Dendritic cell treated with granulocyte-macrophage colony-stimulating factor and Interleukin-4, amounts not matched to agents 40 ng/mL and 50 ng/mL, for 4 days (primary cell): ENCODE data around the gene ZNF423.

Experiments used
- H3K27ac Mint-ChIP-seq: one replicate; pipeline ENCODE4 v1.8.0; 2022; ENCODE audit warnings: mild to moderate bottlenecking, mixed read lengths
- H3K27me3 Mint-ChIP-seq: one replicate; pipeline ENCODE4 v1.8.0; 2022; ENCODE audit warnings: mild to moderate bottlenecking, mixed read lengths
- H3K36me3 Mint-ChIP-seq: one replicate; pipeline ENCODE4 v1.8.0; 2022; ENCODE audit warnings: low read depth, mixed read lengths
- H3K4me1 Mint-ChIP-seq: one replicate; pipeline ENCODE4 v1.8.0; 2022; ENCODE audit warnings: low read depth, mixed read lengths
- H3K4me3 Mint-ChIP-seq: one replicate; pipeline ENCODE4 v1.8.0; 2022; ENCODE audit warnings: mild to moderate bottlenecking, moderate library complexity, mixed read lengths
- H3K9me3 Mint-ChIP-seq: one replicate; pipeline ENCODE4 v1.8.0; 2022; ENCODE audit warnings: mixed read lengths
- intact Hi-C: fragments of 100-400 bp; cut with micrococcal nuclease; formaldehyde crosslinking; loops from one replicate; pipeline ENCODE4 v1.15.0; 2022

The ZNF423 gene

GRCh38 chr16:49628148-49628547 is 227.8 kb downstream of the ZNF423 start:
- peaks cover 1% of the 10 kb centered on the region for H3K27me3 Mint-ChIP-seq
- H3K4me1 Mint-ChIP-seq, result no peaks in the 10 kb centered on the region
- no peaks in the 10 kb centered on the region for H3K36me3 Mint-ChIP-seq
- H3K4me3 Mint-ChIP-seq, result no peak overlapping the region
- no peaks in the 10 kb centered on the region for H3K9me3 Mint-ChIP-seq
- intact Hi-C loops, result no loop called here
- H3K27ac Mint-ChIP-seq, result no peak overlapping the region

DNA sequence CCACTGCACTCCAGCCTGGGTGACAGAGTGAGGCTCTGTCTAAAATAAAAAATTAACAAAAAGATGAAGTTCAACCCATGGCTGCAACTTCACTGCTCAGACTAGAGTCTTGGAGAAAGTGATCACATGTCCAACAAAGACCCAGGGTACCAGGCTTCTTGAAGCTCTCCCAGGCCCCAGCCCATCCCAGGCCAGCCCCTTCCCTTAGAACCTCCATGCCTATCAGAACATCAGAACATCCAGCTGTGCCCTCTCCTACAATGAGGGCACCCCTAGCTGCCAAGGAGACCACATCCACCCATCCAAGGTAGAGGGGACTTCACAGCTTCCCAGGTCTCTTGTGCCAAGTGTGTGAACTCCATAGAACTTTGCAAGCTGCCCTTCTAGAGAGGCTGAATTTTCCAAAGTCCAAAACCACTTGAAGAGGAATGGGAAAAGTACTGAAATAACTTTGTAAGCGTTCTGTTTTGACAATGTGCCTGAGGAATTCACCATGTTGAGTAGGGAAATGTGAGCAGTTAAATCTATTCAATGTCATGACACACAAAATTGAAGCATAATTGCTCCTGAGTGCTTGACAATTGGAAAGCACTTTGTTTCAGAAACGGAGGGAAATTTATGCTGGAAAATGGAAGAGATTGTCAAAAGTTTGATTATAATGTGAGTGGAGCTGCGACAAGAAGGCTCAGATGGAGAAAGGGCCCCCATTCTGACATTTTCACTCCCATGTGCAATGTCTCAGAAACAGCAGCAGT is 230.4 kb downstream of the ZNF423 start:
- Mint-ChIP-seq H3K9me3 (no peaks in the 10 kb centered on the region), H3K4me3 (no peak overlapping the region), H3K27me3 (peaks cover 1% of the 10 kb centered on the region), H3K36me3 (no peaks in the 10 kb centered on the region), H3K27ac (no peak overlapping the region), H3K4me1 (no peaks in the 10 kb centered on the region)
- intact Hi-C loops, result no loop called here

DNA sequence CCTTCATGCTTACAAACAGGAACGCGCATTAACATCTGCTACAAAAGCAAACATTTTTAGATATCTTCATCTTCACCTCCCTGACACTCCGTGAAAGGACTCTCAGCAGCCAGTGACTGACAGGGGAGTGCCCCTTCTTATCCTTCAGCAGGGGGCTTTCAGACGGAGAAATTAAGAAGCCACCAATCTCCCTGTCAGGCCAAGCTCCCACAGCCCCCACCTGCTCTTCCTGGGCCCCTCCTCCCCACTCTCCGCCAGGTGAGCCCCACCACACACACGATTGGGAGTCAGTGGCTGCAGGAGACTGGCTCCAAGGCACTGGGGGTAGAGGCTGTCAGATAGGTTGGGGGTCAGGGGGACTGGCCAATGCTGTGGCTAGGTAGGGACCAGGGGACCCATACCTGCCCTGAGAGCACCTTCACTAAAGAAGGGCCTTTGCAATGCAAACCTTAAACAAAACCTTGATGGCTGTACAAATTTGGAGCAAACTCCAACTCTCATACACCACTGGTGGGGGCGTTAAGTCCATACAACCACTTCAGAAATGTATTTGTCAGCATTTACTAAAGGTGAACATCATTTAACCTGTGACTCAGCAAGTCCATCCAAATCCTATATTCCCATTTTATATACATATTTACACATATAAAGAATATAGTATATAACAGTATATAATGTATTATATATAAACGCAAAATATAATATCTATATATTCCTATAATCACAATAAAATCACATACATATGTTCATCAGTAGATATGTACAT is 232.2 kb downstream of the ZNF423 start:
- H3K27me3 Mint-ChIP-seq, result peaks cover 1% of the 10 kb centered on the region
- intact Hi-C loops, result no loop called here
- H3K9me3 Mint-ChIP-seq, result no peaks in the 10 kb centered on the region
- H3K4me1 Mint-ChIP-seq, result no peaks in the 10 kb centered on the region
- H3K27ac Mint-ChIP-seq, result no peak overlapping the region
- no peak overlapping the region for H3K4me3 Mint-ChIP-seq
- H3K36me3 Mint-ChIP-seq, result no peaks in the 10 kb centered on the region

DNA sequence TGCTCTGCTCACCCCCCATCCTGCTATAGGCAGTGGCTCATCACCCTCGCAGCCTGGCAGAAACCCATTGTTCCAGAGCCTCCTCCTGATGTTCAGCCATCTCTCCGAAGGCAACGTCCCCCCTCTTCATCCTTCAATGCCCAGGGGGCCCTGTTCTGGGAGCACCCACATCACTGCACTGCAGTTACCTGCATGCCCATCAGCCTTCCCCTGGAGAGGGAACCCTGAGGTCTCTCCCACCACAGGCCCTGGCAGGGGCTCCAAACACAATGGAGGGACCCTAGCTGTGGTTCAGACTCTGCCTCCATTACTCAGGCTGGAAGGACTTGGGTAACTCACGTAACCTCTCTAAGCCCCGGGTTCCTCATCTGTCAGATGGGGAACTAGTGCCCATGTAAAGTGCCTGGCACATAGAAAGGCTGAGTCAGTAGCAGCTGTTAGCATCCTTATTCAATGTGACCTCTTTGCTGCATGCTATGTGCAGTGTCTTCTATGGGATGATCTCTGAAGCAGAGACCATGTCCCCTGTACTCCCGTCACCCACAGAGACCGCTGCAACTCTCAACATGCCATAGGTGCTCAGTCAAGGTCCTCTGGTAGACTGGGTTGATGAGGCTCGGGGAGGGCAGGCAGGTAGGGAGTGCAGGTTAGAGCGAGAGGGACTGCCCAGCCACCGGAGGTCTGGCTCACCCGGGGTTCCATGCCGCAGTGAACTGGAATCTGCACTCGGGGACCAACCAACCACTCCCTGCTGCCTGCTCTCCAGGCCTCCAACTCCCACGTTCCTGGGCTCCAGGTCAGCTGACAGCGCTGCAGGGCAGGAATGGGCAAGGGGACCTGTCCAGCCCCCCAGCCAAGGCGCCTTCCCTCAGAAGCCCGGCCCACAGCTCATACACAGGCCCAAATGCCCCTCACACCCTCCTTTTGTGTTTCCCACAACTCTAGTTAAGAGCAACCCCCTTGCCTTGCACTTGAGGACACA is 233.2 kb downstream of the ZNF423 start:
- intact Hi-C loops, result no loop called here
- no peaks in the 10 kb centered on the region for H3K36me3 Mint-ChIP-seq
- no peaks in the 10 kb centered on the region for H3K4me1 Mint-ChIP-seq
- H3K27ac Mint-ChIP-seq, result no peak overlapping the region
- no peaks in the 10 kb centered on the region for H3K9me3 Mint-ChIP-seq
- H3K4me3 Mint-ChIP-seq, result no peak overlapping the region
- H3K27me3 Mint-ChIP-seq, result peaks cover 1% of the 10 kb centered on the region

- intact Hi-C loops, result no loop called here
- Mint-ChIP-seq H3K9me3 (no peaks in the 10 kb centered on the region), H3K4me1 (no peaks in the 10 kb centered on the region), H3K27me3 (peaks cover 1% of the 10 kb centered on the region), H3K27ac (no peak overlapping the region), H3K36me3 (no peaks in the 10 kb centered on the region), H3K4me3 (no peak overlapping the region)
These were observed 233.9 kb downstream of the ZNF423 start for GRCh38 chr16:49622084-49622390.

DNA sequence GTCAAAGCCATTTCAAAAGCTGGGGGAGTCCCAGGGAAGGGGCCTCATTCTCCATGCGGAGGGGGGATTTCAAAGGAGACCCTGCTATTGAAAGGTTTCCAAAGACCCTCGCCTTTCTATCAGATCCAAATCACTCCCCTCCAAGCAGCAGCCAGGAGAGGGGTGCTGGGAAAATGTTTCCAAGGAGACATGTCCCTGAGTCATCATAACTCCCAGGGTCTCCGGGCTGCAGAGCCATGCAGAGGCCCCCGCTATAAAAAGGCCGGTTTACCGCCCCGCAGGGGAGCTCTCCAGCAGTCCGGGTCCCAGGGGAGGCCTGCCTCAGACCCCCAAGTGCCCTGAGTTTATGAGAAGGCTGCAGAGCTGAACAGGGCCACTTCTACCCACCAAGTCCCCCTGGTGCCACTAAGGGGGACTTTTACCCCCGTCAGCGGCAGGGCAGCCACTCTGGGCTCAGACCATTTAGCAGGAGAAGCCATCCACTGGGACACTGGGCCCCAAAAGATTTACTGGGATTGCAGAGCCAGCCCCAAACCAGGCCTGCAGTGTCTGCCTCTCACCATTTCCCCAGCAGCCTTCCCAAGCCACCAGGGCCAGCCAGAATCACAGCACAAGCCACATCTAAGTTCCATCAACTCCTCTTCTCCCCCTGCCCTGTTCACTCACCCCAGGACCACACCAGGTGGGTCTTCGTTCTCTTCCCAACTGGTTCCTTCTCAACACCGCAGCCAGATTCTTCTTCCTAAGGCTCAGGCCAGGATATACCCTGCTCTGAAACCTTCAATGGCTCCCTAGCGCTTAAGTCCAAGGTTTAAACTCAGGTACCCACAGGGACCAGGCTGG is 234.4 kb downstream of the ZNF423 start:
- H3K9me3 Mint-ChIP-seq, result no peaks in the 10 kb centered on the region
- H3K4me3 Mint-ChIP-seq, result no peak overlapping the region
- H3K4me1 Mint-ChIP-seq, result no peaks in the 10 kb centered on the region
- no peaks in the 10 kb centered on the region for H3K36me3 Mint-ChIP-seq
- H3K27me3 Mint-ChIP-seq, result peaks cover 1% of the 10 kb centered on the region
- intact Hi-C loops, result no loop called here
- no peak overlapping the region for H3K27ac Mint-ChIP-seq

GRCh38 chr16:49620869-49621240 is 235.1 kb downstream of the ZNF423 start:
- no peaks in the 10 kb centered on the region for H3K9me3 Mint-ChIP-seq
- H3K4me3 Mint-ChIP-seq, result no peak overlapping the region
- no peak overlapping the region for H3K27ac Mint-ChIP-seq
- intact Hi-C loops, result no loop called here
- peaks cover 1% of the 10 kb centered on the region for H3K27me3 Mint-ChIP-seq
- H3K36me3 Mint-ChIP-seq, result no peaks in the 10 kb centered on the region
- H3K4me1 Mint-ChIP-seq, result no peaks in the 10 kb centered on the region

- Mint-ChIP-seq H3K9me3 (no peaks in the 10 kb centered on the region), H3K27ac (no peak overlapping the region), H3K27me3 (peaks cover 1% of the 10 kb centered on the region), H3K36me3 (no peaks in the 10 kb centered on the region), H3K4me3 (no peak overlapping the region), H3K4me1 (no peaks in the 10 kb centered on the region)
- intact Hi-C loops, result no loop called here
These were observed 235.6 kb downstream of the ZNF423 start for GRCh38 chr16:49620158-49620868.

GRCh38 chr16:49619811-49620157 is 236.1 kb downstream of the ZNF423 start:
- no peaks in the 10 kb centered on the region for H3K4me1 Mint-ChIP-seq
- no peaks in the 10 kb centered on the region for H3K9me3 Mint-ChIP-seq
- H3K36me3 Mint-ChIP-seq, result no peaks in the 10 kb centered on the region
- intact Hi-C loops, result no loop called here
- no peak overlapping the region for H3K4me3 Mint-ChIP-seq
- peaks cover 1% of the 10 kb centered on the region for H3K27me3 Mint-ChIP-seq
- no peak overlapping the region for H3K27ac Mint-ChIP-seq

- Mint-ChIP-seq H3K36me3 (no peaks in the 10 kb centered on the region), H3K27ac (no peak overlapping the region), H3K9me3 (no peaks in the 10 kb centered on the region), H3K4me3 (no peak overlapping the region), H3K4me1 (no peaks in the 10 kb centered on the region), H3K27me3 (no peaks in the 10 kb centered on the region)
- intact Hi-C loops, result no loop called here
These were observed 237.0 kb downstream of the ZNF423 start for GRCh38 chr16:49618955-49619354.

DNA sequence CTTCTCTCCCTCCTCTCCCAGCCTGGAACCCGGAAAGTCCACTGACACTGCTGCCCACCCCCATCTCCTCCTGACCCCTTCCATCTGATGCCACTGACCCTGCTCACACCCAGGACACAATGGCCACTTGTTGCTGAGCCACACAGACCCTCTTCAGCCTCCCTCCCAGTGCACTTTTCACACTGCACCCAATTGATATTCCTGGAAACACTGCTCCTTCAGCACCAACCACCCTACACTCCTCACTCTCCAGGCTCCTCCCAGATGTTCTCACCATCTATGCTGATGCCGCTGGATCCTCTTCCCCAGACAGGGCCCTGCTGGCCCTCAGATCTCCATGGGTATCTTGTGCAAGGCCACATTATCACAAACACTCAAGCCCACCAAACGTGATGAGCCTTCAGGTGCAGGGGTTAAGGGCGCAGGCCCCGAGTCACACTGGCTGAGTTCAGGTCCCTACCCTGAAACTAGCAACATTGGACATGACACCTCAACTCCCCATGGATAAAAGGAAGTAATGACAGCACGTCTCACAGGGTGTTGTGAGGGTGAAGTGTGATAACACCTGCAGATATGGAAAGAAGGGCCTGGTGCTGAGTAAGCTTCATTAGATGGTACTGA is 238.1 kb downstream of the ZNF423 start:
- intact Hi-C loops, result no loop called here
- H3K4me3 Mint-ChIP-seq, result no peak overlapping the region
- no peaks in the 10 kb centered on the region for H3K27me3 Mint-ChIP-seq
- no peaks in the 10 kb centered on the region for H3K9me3 Mint-ChIP-seq
- no peaks in the 10 kb centered on the region for H3K36me3 Mint-ChIP-seq
- no peak overlapping the region for H3K27ac Mint-ChIP-seq
- no peaks in the 10 kb centered on the region for H3K4me1 Mint-ChIP-seq

DNA sequence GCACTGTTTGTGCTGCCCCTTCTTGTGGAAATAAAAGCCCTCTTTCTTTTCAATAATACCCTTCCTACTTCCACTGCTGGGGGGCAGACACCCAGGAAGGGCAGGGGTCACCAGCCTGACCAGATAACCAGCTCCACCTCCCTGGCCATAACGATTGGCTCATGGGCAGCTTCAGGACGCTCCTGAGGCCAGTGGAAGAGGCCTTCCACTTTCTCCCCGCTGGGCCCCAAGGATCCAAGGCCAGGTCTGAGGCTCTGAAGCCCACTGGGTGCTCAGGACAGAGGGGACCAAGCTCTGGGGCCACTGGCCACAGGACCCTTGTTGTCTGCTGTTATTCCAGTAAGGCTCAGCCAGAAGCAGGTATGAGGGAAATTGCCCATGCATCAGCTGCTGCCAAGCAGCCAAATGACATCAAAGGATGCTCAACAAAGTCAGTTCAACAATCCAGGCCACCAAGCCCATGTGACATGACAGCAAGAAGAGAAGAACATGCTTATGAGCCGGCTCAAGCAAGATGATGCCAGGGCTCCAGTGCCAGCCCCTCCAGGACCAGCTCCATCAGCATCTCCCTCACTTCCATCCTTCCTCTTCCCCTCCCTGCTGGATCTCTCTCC is 238.8 kb downstream of the ZNF423 start:
- Mint-ChIP-seq H3K27me3 (no peaks in the 10 kb centered on the region), H3K36me3 (no peaks in the 10 kb centered on the region), H3K4me3 (no peak overlapping the region), H3K9me3 (no peaks in the 10 kb centered on the region), H3K27ac (no peak overlapping the region), H3K4me1 (no peaks in the 10 kb centered on the region)
- intact Hi-C loops, result no loop called here
